HEK293 (cell line): ENCODE measurements around the gene STRN.
A peak's percentile ranks its signal among the peaks of the same experiment; 100 is the strongest.

Experiments
- CTCF ChIA-PET: fragments of 350-600 bp; formaldehyde crosslinking; extraction: SDS; loops from one replicate; lab custom pipeline; 2021; ENCODE audit warnings: antibody characterized with exemption; lab: Yijun Ruan, JAX
- POLR2A ChIA-PET: fragments of 300-600 bp; formaldehyde crosslinking; extraction: SDS; loops from one replicate; lab custom pipeline; 2020; ENCODE audit warnings: antibody characterized with exemption, inconsistent platforms; lab: Yijun Ruan, JAX
- H3K27ac ChIP-seq: fragments of 200-500 bp; sonication (Bioruptor generic); 2 replicates; pipeline ENCODE4 v1.5.1; 2014; ENCODE audit warnings: low read depth, low read length, control low read depth, inconsistent platforms; ENCODE audit errors: extremely low read depth
- H3K36me3 ChIP-seq, 2 experiments: fragments of 200-500 bp in 1 of 2; sonication (Bioruptor generic) in 1 of 2; 1 replicate in 1 of 2; 2 replicates in 1 of 2; pipeline ENCODE4 v1.5.1; 2014 to 2017; ENCODE audit warnings: inconsistent platforms in 2 of 2, low read length in 2 of 2; ENCODE audit not compliant: control insufficient read depth in 2 of 2, insufficient read depth in 1 of 2
- H3K4me1 ChIP-seq: fragments of 200-500 bp; sonication (Bioruptor generic); 2 replicates; pipeline ENCODE4 v1.5.1; 2014; ENCODE audit warnings: mild to moderate bottlenecking, low read length, inconsistent platforms; ENCODE audit not compliant: control insufficient read depth, insufficient read depth
- H3K4me3 ChIP-seq: 2 replicates; pipeline ENCODE4 v1.5.1; 2011; ENCODE audit warnings: low read depth, mild to moderate bottlenecking, control low read depth, low read length, moderate library complexity
- H3K9me3 ChIP-seq: fragments of 200-500 bp; sonication (Bioruptor generic); 2 replicates; pipeline ENCODE4 v1.5.1; 2014; ENCODE audit warnings: low read depth, low read length, inconsistent platforms; ENCODE audit not compliant: control insufficient read depth, insufficient read depth
- EGR2 ChIP-seq: fragments of 450-650 bp; formaldehyde crosslinking; IDR thresholded peaks from 2 replicates; pipeline ENCODE4 v1.5.1; 2016; ENCODE audit warnings: low read depth, missing biosample characterization, missing genetic modification characterization
- GLI2 ChIP-seq: fragments of 450-650 bp; formaldehyde crosslinking; IDR thresholded peaks from 2 replicates; pipeline ENCODE4; 2017; ENCODE audit warnings: missing biosample characterization, missing genetic modification characterization, low read depth, borderline replicate concordance
- PRDM10 ChIP-seq: fragments of 450-650 bp; formaldehyde crosslinking; IDR thresholded peaks from 2 replicates; pipeline ENCODE4 v1.5.1; 2016; ENCODE audit warnings: missing biosample characterization, missing genetic modification characterization
- SP2 ChIP-seq: fragments of 450-650 bp; formaldehyde crosslinking; IDR thresholded peaks from 2 replicates; pipeline ENCODE4 v1.5.1; 2016; ENCODE audit warnings: missing biosample characterization, missing genetic modification characterization
- SP3 ChIP-seq: fragments of 450-650 bp; formaldehyde crosslinking; IDR thresholded peaks from 2 replicates; pipeline ENCODE4 v1.5.1; 2016; ENCODE audit warnings: missing biosample characterization, missing genetic modification characterization
- SP7 ChIP-seq: fragments of 450-650 bp; formaldehyde crosslinking; IDR thresholded peaks from 2 replicates; pipeline ENCODE4 v1.5.1; 2016; ENCODE audit warnings: missing biosample characterization, missing genetic modification characterization
- ZBTB17 ChIP-seq: fragments of 450-650 bp; formaldehyde crosslinking; IDR thresholded peaks from 2 replicates; pipeline ENCODE4 v1.5.1; 2016; ENCODE audit warnings: missing biosample characterization, missing genetic modification characterization
- ZBTB8A ChIP-seq: fragments of 450-650 bp; formaldehyde crosslinking; IDR thresholded peaks from 2 replicates; pipeline ENCODE4 v1.5.1; 2016; ENCODE audit warnings: missing biosample characterization, missing genetic modification characterization
- ZFP3 ChIP-seq: fragments of 450-650 bp; formaldehyde crosslinking; IDR thresholded peaks from 2 replicates; pipeline ENCODE4 v1.5.1; 2016; ENCODE audit warnings: low read depth, missing biosample characterization, missing genetic modification characterization
- ZNF239 ChIP-seq: fragments of 450-650 bp; formaldehyde crosslinking; IDR thresholded peaks from 2 replicates; pipeline ENCODE4 v1.5.1; 2016; ENCODE audit warnings: missing biosample characterization, missing genetic modification characterization
- ZNF311 ChIP-seq: fragments of 450-650 bp; formaldehyde crosslinking; IDR thresholded peaks from 2 replicates; pipeline ENCODE4 v1.5.1; 2017; ENCODE audit warnings: missing biosample characterization, missing genetic modification characterization, borderline replicate concordance
- ZNF335 ChIP-seq: fragments of 450-650 bp; formaldehyde crosslinking; conservative IDR thresholded peaks from 2 replicates; pipeline ENCODE4 v1.5.1; 2016; ENCODE audit warnings: missing biosample characterization, missing genetic modification characterization
- ZNF366 ChIP-seq: fragments of 450-650 bp; formaldehyde crosslinking; conservative IDR thresholded peaks from 2 replicates; pipeline ENCODE4 v1.5.1; 2016; ENCODE audit warnings: missing biosample characterization, missing genetic modification characterization
- ZNF398 ChIP-seq: fragments of 450-650 bp; formaldehyde crosslinking; IDR thresholded peaks from 2 replicates; pipeline ENCODE4 v1.5.1; 2017; ENCODE audit warnings: missing biosample characterization, missing genetic modification characterization
- ZNF501 ChIP-seq: fragments of 450-650 bp; formaldehyde crosslinking; IDR thresholded peaks from 2 replicates; pipeline ENCODE4 v1.5.1; 2016; ENCODE audit warnings: missing biosample characterization, missing genetic modification characterization
- ZNF600 ChIP-seq: fragments of 450-650 bp; formaldehyde crosslinking; IDR thresholded peaks from 2 replicates; pipeline ENCODE4 v1.5.1; 2016; ENCODE audit warnings: missing biosample characterization, missing genetic modification characterization
- ZNF776 ChIP-seq: fragments of 450-650 bp; formaldehyde crosslinking; IDR thresholded peaks from 2 replicates; pipeline ENCODE4 v1.5.0; 2017; ENCODE audit warnings: missing biosample characterization, missing genetic modification characterization, borderline replicate concordance

STRN gene

GRCh38 chr2:36967236-36967876, 1.0 kb upstream of the STRN start:
- POLR2A ChIA-PET: interaction anchor here (0.5 to 2.0 kb wide), 7 partner anchors 9 to 302 kb away, joined by 3 to 8 read pairs (median 4); partner anchors contain the start of genes GPATCH11 and HEATR5B
- no peaks in the 10 kb centered on the region for H3K9me3 ChIP-seq
- H3K27ac ChIP-seq: peak overlapping the region; percentile 63
- TF ChIP-seq PRDM10 (tag by site-specific recombination) (0 out of 2 replicates have a peak, but pooled peaks have one; percentile 31), GLI2 (tag by site-specific recombination) (no peak), ZBTB17 (peak; percentile 75), ZFP3 (tag by site-specific recombination) (no peak), ZNF501 (0 out of 2 replicates have a peak, but pooled peaks have one; percentile 19), ZNF335 (peak; percentile 60)
- TF ChIP-seq, all 188 proteins: peak for 4
- no peaks in the 10 kb centered on the region for H3K36me3 ChIP-seq
- CTCF ChIA-PET: interaction anchor here (0.7 to 1.7 kb wide), 3 partner anchors 8 to 33 kb away, joined by 3 to 6 read pairs (median 3); no protein-coding TSS in a partner anchor
- H3K4me3 ChIP-seq: peak overlapping the region; percentile 63
- peaks cover 11% of the 10 kb centered on the region for H3K4me1 ChIP-seq

GRCh38 chr2:36965751-36966369, 476 bp downstream of the STRN start:
- H3K36me3 ChIP-seq: no peaks in the 10 kb centered on the region
- CTCF ChIA-PET: interaction anchor here (1.7 kb wide), 1 partner anchor 13 kb away, joined by 6 read pairs; no protein-coding TSS in a partner anchor
- H3K9me3 ChIP-seq: no peaks in the 10 kb centered on the region
- H3K27ac ChIP-seq: peak overlapping the region; percentile 95
- POLR2A ChIA-PET: interaction anchor here (0.7 to 2.0 kb wide), 5 partner anchors 15 to 119 kb away, joined by 3 to 8 read pairs (median 4); partner anchors contain the start of genes GPATCH11 and HEATR5B
- TF ChIP-seq SP7 (tag by site-specific recombination): no peak
- peak; percentile 53 for TF ChIP-seq SP2 (tag by site-specific recombination)
- TF ChIP-seq ZNF398 (tag by site-specific recombination): peak; percentile 60
- peak; percentile 63 for TF ChIP-seq EGR2 (tag by site-specific recombination)
- no peak for TF ChIP-seq ZNF239 (tag by site-specific recombination)
- no peak for TF ChIP-seq ZNF776 (tag by site-specific recombination)
- TF ChIP-seq ZNF311 (tag by site-specific recombination): no peak
- no peak for TF ChIP-seq ZBTB8A
- peak; percentile 86 for TF ChIP-seq ZNF335
- 0 out of 2 replicates have a peak, but pooled peaks have one; percentile 24 for TF ChIP-seq ZNF366 (tag by site-specific recombination)
- TF ChIP-seq SP3: peak; percentile 71
- peak; percentile 57; the same call in 1 of the 2 replicates for TF ChIP-seq ZNF600
- peak; percentile 93 for TF ChIP-seq ZBTB17
- H3K4me1 ChIP-seq: peaks cover 11% of the 10 kb centered on the region
- H3K4me3 ChIP-seq: peak overlapping the region; percentile 86
